B cell (primary cell): Measurements from ENCODE around the gene RABL6. TPM values are rescaled to one million over a fixed set of nuclear protein-coding genes. Genes with fewer than 3 reads are reported as not detected.
"Not testable (repeated sequence)": the region's sequence is repeated elsewhere in the genome, so short reads cannot be mapped to it uniquely, and the experiment has no call there.

Experiments used
- ATAC-seq: fragments of 200-7000 bp; cut with Tn5 transposase; one replicate; pipeline ENCODE4 v1.10.0; 2021; ENCODE audit warnings: low read depth, mild to moderate bottlenecking, moderate number of reproducible peaks, moderate library complexity
- CTCF ChIA-PET: fragments of 350-600 bp; sonication (Branson Sonifier 250); formaldehyde crosslinking; loops from one replicate; lab custom pipeline; 2021; ENCODE audit warnings: antibody characterized with exemption, inconsistent platforms; lab: Charles Lee
- POLR2A ChIA-PET: fragments of 350-600 bp; sonication (Branson Sonifier 250); formaldehyde crosslinking; loops from one replicate; lab custom pipeline; 2021; ENCODE audit warnings: antibody characterized with exemption; lab: Charles Lee
- DNase-seq: peaks from one replicate; pipeline ENCODE4 v3.0.0; 2013
- H2AFZ ChIP-seq: 2 replicates; pipeline ENCODE4 v1.6.1; 2012; ENCODE audit warnings: mild to moderate bottlenecking, low read depth, low read length; ENCODE audit not compliant: insufficient read depth, poor library complexity, severe bottlenecking
- H3K27ac ChIP-seq, 2 donors: 1 replicate in 1 of 2; 2 replicates in 1 of 2; pipeline ENCODE4 v1.5.1; 2012 to 2013; ENCODE audit warnings: low read length in 2 of 2, mild to moderate bottlenecking in 2 of 2, moderate library complexity in 1 of 2
- H3K27me3 ChIP-seq, 4 experiments: fragments of 200-600 bp in 1 of 4; sonication (generic) in 1 of 4; replicated peaks in 1 of 4; 1 replicate in 2 of 4; 2 replicates in 2 of 4; pipeline versions ENCODE4 v1.6.1 to v1.7.0; 2013 to 2016; ENCODE audit warnings: low read length in 3 of 4, mild to moderate bottlenecking in 2 of 4, mixed read lengths in 1 of 4, moderate library complexity in 1 of 4; ENCODE audit not compliant: insufficient read depth in 4 of 4, control insufficient read depth in 3 of 4; ENCODE audit errors: control extremely low read depth in 1 of 4
- H3K36me3 ChIP-seq, 2 experiments: replicated peaks in 1 of 2; 1 replicate in 1 of 2; 2 replicates in 1 of 2; pipeline versions ENCODE4 v1.6.1 to v1.7.1; 2013; ENCODE audit warnings: low read length in 1 of 2; ENCODE audit not compliant: insufficient read depth in 2 of 2, control insufficient read depth in 1 of 2; ENCODE audit errors: control extremely low read depth in 1 of 2, extremely low read depth in 1 of 2
- H3K4me1 ChIP-seq, 2 donors: fragments of 200-600 bp in 1 of 2; sonication (generic) in 1 of 2; 1 replicate in 1 of 2; 2 replicates in 1 of 2; pipeline versions ENCODE4 v1.5.1 to v1.6.1; 2013 to 2017; ENCODE audit warnings: low read length in 2 of 2; ENCODE audit not compliant: control insufficient read depth in 2 of 2, insufficient read depth in 2 of 2
- H3K4me2 ChIP-seq: replicated peaks from 2 replicates; pipeline ENCODE3; 2012; ENCODE audit warnings: mild to moderate bottlenecking, low read depth, low read length; ENCODE audit not compliant: poor library complexity, severe bottlenecking
- H3K4me3 ChIP-seq, 5 experiments: fragments of 200-600 bp in 1 of 5; sonication (generic) in 1 of 5; 1 replicate in 3 of 5; 2 replicates in 2 of 5; pipeline versions ENCODE4 v1.5.1 to v1.7.0; 2011 to 2016; ENCODE audit warnings: low read length in 4 of 5, mild to moderate bottlenecking in 4 of 5, low read depth in 2 of 5, control low read depth in 1 of 5, moderate library complexity in 1 of 5; ENCODE audit not compliant: insufficient read depth in 1 of 5; ENCODE audit errors: control extremely low read depth in 1 of 5, extremely low read depth in 1 of 5
- H3K79me2 ChIP-seq: fragments of 200-600 bp; sonication (generic); one replicate; pipeline ENCODE4 v1.6.0; 2016; ENCODE audit warnings: low read length; ENCODE audit not compliant: control insufficient read depth, insufficient read depth
- H3K9ac ChIP-seq: fragments of 200-600 bp; sonication (generic); 2 replicates; pipeline ENCODE4 v1.6.1; 2017; ENCODE audit warnings: mild to moderate bottlenecking, low read length, moderate library complexity
- H3K9me3 ChIP-seq, 3 donors: one replicate each; pipeline versions ENCODE4 v1.6.1 to v1.7.1; 2013; ENCODE audit warnings: low read length in 2 of 3; ENCODE audit not compliant: control insufficient read depth in 2 of 3, insufficient read depth in 1 of 3; ENCODE audit errors: control extremely low read depth in 1 of 3
- H4K20me1 ChIP-seq: 2 replicates; pipeline ENCODE4 v1.6.0; 2012; ENCODE audit warnings: mild to moderate bottlenecking, low read length; ENCODE audit not compliant: insufficient read depth, control insufficient read depth, poor library complexity, severe bottlenecking
- H3K27ac Mint-ChIP-seq: one replicate; pipeline ENCODE4 v1.8.0; 2021; ENCODE audit warnings: mixed read lengths
- H3K27me3 Mint-ChIP-seq: one replicate; pipeline ENCODE4 v1.8.0; 2021; ENCODE audit warnings: mixed read lengths
- H3K4me1 Mint-ChIP-seq: one replicate; pipeline ENCODE4 v1.8.0; 2021; ENCODE audit warnings: mixed read lengths
- H3K4me3 Mint-ChIP-seq: one replicate; pipeline ENCODE4 v1.8.0; 2021; ENCODE audit warnings: mixed read lengths
- H3K9me3 Mint-ChIP-seq: one replicate; pipeline ENCODE4 v1.8.0; 2022; ENCODE audit warnings: mixed read lengths; ENCODE audit not compliant: insufficient read depth
- EZH2 ChIP-seq: IDR thresholded peaks from 2 replicates; pipeline ENCODE4 v1.6.1; 2012; ENCODE audit warnings: borderline replicate concordance, low read depth, mild to moderate bottlenecking, moderate library complexity, low read length; ENCODE audit not compliant: insufficient read depth, poor library complexity, severe bottlenecking
- WGBS: methylation state at CpG from one replicate; pipeline ENCODE4 v1.1.5; 2013; ENCODE audit warnings: missing lambda C conversion rate; ENCODE audit not compliant: insufficient coverage; 5-methylcytosine and 5-hydroxymethylcytosine counted together
- intact Hi-C: fragments of 100-400 bp; cut with micrococcal nuclease; formaldehyde crosslinking; loops from one replicate; pipeline ENCODE4 v1.10.0; 2022
- polyA plus RNA-seq: library from polyadenylated mRNA; depleted of rRNA; stranded (reverse); fragments of >200 nt; gene quantifications from 2 replicates; pipeline ENCODE4 v1.2.3, GENCODE V29; 2012
- total RNA-seq, 2 donors: library from RNA; stranded (reverse); fragments of 120-200 nt in 1 of 2; gene quantifications; 1 replicate in 1 of 2; 2 replicates in 1 of 2; pipeline versions ENCODE4 v1.2.3 to v1.2.4, GENCODE V29; 2013 to 2022
- TF ChIP-seq, protein P1 (sequence below): fragments of 200-600 bp; IDR thresholded peaks from one replicate; pipeline ENCODE4 v1.8.0; 2022; ENCODE audit warnings: antibody characterized with exemption, mild to moderate bottlenecking

Gene RABL6
- total and polyA plus RNA-seq, 2 donors (not counting 1 experiment from before 2014, with no cell fraction given): 33.6 to 70.5 TPM

DNA sequence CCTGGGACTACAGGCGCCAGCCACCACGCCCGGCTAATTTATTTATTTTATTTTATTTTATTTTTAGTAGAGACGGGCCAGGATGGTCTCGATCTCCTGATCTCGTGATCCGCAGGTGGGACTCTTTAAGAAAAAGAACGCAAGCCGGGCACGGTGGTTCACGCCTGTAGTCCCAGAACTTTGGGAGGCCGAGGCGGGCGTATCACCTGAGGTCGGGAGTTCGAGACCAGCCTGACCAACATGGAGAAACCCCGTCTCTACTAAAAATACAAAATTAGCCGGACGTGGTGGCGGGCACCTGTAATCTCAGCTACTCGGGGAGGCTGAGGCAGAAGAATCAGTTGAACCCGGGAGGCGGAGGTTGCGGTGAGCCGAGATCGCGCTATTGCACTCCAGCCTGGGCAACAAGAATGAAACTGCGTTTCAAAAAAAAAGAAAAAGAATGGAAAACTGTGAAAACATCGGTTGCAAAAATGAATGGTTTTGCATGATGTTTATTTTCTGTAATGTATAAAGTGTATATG lies 59.2 kb downstream of the RABL6 start:
- intact Hi-C loops: loop anchor here (1.0 kb wide), 4 partner anchors 15 to 76 kb away; partner anchors contain the start of genes PHPT1, TMEM141 and TRAF2
- not testable (repeated sequence) for H3K9me3 ChIP-seq, H3K27me3 ChIP-seq, H3K9me3 Mint-ChIP-seq, H3K27me3 Mint-ChIP-seq, H3K27ac ChIP-seq, DNase-seq, ATAC-seq
- H2AFZ ChIP-seq: peak overlapping the region; percentile 68
- POLR2A ChIA-PET: interaction anchor here (0.6 to 1.5 kb wide), 3 partner anchors 14 to 67 kb away, joined by 4 to 8 read pairs (median 5); no protein-coding TSS in a partner anchor
- 95% methylated on average over 20 of the region's 29 CpGs for WGBS
- peaks cover 0 to 23% of the 10 kb centered on the region in 2 experiments for H3K36me3 ChIP-seq
- peaks cover 18% of the 10 kb centered on the region for H3K4me1 Mint-ChIP-seq
- H3K27ac Mint-ChIP-seq: peak overlapping the region; percentile 20
- peak overlapping the region; percentile 92 for H3K4me2 ChIP-seq
- peak overlapping the region in 4 of 5 experiments; percentile 31 to 85 (median 62) for H3K4me3 ChIP-seq
- H3K9ac ChIP-seq: peak overlapping the region; percentile 53
- CTCF ChIA-PET: interaction anchor here (1.6 kb wide), 1 partner anchor 25 kb away, joined by 3 read pairs; the partner anchor contains the start of gene AJM1
- H3K4me1 ChIP-seq: peaks cover 8 to 19% of the 10 kb centered on the region in 2 donors
- H3K4me3 Mint-ChIP-seq: peak overlapping the region; percentile 55
- H3K79me2 ChIP-seq: peaks cover 35% of the 10 kb centered on the region
- H4K20me1 ChIP-seq: peaks cover 19% of the 10 kb centered on the region

DNA sequence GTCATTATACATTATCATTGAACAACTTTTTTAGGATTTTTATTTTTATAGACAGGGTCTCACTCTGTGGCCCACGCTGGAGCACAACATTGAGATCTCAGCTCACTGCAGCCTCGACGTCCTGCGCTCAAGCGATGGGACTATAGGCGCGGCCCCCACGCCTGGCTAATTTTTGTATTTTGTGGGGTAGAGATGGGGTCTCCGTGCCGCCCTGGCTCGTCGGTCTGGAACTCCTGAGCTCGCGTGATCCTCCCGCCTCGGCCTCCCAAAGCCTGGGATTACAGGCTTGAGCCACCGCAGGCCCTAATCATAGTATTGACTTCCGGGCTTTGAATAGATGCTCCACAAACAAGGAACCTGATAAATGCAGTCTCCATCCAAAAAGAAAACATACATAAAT lies 59.7 kb downstream of the RABL6 start:
- Histone ChIP-seq H3K27ac (no peak overlapping the region), H3K4me1 (peaks cover 8 to 19% of the 10 kb centered on the region in 2 donors), H3K36me3 (peaks cover 0 to 18% of the 10 kb centered on the region in 2 experiments), H3K9ac (no peak overlapping the region), H3K9me3 (peaks cover 0 to 7% (median 0%) of the 10 kb centered on the region in 3 donors), H3K27me3 (no peaks in the 10 kb centered on the region), H3K79me2 (peaks cover 35% of the 10 kb centered on the region), H3K4me3 (no peak overlapping the region), H3K4me2 (no peak overlapping the region), H4K20me1 (peaks cover 19% of the 10 kb centered on the region), H2AFZ (no peak overlapping the region)
- ATAC-seq: no peak
- intact Hi-C loops: no loop called here
- no peak for TF ChIP-seq EZH2
- TF ChIP-seq, protein P1, sequence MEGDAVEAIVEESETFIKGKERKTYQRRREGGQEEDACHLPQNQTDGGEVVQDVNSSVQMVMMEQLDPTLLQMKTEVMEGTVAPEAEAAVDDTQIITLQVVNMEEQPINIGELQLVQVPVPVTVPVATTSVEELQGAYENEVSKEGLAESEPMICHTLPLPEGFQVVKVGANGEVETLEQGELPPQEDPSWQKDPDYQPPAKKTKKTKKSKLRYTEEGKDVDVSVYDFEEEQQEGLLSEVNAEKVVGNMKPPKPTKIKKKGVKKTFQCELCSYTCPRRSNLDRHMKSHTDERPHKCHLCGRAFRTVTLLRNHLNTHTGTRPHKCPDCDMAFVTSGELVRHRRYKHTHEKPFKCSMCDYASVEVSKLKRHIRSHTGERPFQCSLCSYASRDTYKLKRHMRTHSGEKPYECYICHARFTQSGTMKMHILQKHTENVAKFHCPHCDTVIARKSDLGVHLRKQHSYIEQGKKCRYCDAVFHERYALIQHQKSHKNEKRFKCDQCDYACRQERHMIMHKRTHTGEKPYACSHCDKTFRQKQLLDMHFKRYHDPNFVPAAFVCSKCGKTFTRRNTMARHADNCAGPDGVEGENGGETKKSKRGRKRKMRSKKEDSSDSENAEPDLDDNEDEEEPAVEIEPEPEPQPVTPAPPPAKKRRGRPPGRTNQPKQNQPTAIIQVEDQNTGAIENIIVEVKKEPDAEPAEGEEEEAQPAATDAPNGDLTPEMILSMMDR: no peak
- H3K4me3 Mint-ChIP-seq: peak overlapping the region; percentile 70
- POLR2A ChIA-PET: interaction anchor here (0.6 kb wide), 1 partner anchor 20 kb away, joined by 8 read pairs; no protein-coding TSS in a partner anchor
- H3K9me3 Mint-ChIP-seq: no peaks in the 10 kb centered on the region
- WGBS: 96% methylated on average over 18 of the region's 18 CpGs
- peaks cover 18% of the 10 kb centered on the region for H3K4me1 Mint-ChIP-seq
- no peaks in the 10 kb centered on the region for H3K27me3 Mint-ChIP-seq
- peak overlapping the region; percentile 26 for H3K27ac Mint-ChIP-seq
- no peak for DNase-seq
- CTCF ChIA-PET: interaction anchor here (1.6 kb wide), 1 partner anchor 25 kb away, joined by 3 read pairs; the partner anchor contains the start of gene AJM1
